NCI-H82 treated with DMSO at 0.1 percent for 48 hours (cell line): ENCODE data around the gene CREB3L2.
"Not testable (repeated sequence)": the region's sequence is repeated elsewhere in the genome, so short reads cannot be mapped to it uniquely, and the experiment has no call there.

ENCODE experiments used
- DNase-seq: peaks from one replicate; lab custom pipeline; 2025; ENCODE audit not compliant: unreplicated experiment; lab: John Stamatoyannopoulos, UW

The CREB3L2 gene

DNA sequence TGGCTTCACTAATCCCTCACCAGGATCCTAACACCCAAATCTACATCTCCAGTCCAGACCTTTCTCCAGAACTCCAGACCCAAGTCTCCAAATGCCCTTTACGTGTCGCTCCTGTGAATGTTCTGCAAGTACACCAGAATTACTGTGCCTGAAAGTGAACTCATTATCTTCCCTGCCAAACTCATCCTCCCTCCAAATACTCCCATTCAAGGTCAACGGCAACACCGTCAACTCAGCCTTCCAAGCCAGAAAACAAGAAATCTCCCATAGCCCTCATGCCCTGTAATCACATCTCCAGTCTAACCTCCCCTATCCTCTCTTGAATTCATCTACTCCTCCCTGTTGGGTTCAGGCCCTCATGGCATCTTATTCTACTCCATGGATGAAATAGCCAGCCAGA is 12.3 kb downstream of the CREB3L2 start:
- no peak for DNase-seq

GRCh38 chr7:137989094-137989493 is 12.8 kb downstream of the CREB3L2 start:
- no peak for DNase-seq

GRCh38 chr7:137987968-137988367 is 13.9 kb downstream of the CREB3L2 start:
- DNase-seq: no peak

- DNase-seq: no peak
These were observed 14.3 kb downstream of the CREB3L2 start for GRCh38 chr7:137987563-137987962.

DNA sequence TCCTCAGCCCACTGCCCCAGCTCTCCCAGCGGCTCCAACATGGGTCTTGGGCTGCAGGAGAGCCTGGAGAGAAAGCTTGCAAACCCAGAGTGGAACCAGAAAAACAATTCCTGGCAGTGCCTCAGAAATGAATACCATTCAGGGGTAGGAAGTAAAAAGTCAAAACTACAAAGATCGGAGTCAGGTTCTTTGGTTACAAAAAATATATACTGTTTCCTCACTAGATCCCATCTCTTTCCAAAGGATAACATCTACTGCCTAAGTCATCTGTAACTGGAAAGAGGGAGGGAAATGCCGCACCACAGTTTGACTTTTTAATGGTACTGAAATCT is 14.9 kb downstream of the CREB3L2 start:
- no peak for DNase-seq

DNA sequence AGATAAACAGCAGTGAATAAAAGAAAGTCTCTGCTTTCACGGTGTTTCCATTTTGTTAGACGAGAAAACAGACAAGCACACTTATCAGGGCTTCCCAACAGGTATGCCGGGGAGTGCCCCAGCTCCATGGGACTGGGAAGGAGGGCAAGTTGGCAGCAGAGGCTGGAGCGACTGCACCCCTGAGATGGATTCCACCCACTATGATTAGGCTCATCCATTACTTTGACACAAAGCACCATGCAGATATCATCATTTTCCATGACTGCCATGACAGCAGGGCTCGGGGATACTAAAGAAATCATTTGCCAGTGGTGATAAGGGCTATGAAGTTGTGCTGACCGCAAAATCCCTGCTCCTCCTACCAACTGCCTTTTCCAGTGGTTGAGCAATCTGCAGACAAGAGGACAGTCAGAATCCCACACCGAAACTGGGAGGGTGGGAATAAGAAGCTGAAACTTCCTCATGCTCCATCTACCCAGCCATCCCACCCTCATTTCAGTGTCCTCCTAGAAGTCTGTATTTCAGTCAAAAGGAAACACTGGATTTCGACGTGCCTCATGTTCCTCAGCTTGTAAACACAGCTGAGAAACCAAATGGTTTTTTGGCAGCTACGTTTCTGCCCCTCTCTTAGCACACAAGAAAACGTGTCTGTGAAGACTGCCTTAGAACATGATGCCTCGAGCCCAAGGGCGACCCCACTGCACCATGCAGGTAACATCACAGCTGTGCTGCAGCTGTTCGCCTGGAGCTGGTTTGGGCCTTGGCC is 15.5 kb downstream of the CREB3L2 start:
- DNase-seq: no peak

GRCh38 chr7:137985897-137986251 is 16.0 kb downstream of the CREB3L2 start:
- no peak for DNase-seq

DNA sequence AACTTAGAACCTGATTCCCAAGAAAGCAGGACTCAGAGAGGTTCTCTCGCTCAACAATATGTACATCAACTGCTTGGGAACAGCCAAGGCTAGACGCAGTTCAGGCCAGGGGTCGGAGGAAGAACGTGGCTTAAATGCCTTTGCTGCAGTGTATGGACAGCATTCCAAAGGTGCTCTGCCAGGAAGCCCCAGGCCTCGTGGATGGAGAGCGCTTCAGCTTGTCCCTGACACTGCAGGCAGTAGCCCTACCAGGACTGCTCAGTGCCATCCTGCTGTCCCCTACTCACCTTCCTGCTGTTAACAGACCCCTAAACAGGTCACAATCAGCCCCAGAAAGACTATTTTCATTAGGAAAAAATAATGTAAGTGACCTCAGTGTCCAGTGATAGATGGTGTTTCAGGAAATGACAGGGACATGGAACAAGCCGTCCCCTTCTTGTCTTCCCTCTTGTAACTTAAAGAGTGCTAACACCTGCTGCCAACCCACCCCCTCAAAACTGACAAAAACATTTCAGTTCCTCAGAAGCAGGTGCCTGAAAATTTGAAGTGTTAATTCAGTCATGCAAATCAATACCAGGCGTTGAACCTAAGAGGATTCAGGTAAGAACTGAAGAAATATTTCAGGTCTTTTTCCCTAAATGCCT is 16.5 kb downstream of the CREB3L2 start:
- DNase-seq: no peak

- DNase-seq: no peak
These were observed 17.5 kb downstream of the CREB3L2 start for GRCh38 chr7:137984181-137985041.

GRCh38 chr7:137983323-137984008 is 18.4 kb downstream of the CREB3L2 start:
- no peak for DNase-seq

DNA sequence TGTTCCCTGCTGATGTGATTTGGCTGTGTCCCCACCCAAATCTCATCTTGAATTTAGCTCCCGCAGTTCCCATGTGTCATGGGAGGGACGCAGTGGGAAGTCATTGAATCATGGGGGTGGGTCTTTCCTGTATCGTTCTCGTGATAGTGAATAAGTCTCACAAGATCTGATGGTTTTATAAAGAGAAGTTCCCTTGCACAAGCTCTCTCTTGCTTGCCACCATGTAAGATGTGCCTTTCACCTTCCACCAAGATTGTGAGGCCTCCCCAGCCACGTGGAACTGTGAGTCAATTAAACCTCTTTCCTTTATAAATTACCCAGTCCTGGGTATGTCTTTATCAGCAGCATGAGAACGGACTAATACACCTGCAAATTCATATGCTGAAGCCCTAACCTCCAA is 19.5 kb downstream of the CREB3L2 start:
- not testable (repeated sequence) for DNase-seq

DNA sequence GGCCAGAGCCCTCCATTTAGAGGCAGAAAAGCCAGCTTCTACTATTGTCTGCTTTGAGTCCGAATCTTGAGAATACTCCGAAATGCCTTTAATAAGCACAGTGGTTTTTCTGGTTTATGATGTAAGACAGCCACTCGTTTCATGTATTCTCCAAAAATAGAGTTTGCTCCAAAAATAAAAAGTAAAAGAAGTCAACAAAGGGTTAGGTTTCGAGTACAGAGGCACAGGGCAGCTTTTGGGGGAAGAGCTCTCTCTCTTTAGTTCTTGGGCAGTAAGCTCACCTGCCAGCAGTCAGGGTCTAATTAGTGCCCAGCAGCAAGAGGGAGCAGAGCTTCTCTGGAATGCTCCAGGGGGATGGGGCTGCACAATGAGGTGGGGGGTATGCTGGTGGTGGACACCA is 20.2 kb downstream of the CREB3L2 start:
- DNase-seq: no peak

DNA sequence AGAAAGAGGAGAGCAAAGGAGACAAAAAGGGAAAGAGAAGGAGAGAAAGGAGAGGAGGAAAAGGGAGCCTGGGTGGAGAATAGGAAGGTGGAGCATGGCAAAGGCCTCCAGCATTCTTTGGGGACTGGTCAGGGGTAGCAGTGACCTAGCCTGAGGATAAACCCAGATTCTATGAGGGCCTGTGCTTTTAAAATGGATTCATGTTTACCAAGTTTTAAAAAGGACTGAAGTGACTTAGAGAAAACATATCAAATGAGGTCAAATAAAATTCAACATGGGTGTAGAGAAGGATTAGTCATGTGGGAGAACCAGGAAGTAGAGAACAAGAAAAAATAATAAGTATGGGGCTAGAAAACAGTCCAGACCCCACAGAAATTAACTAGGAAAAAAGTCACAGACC is 20.7 kb downstream of the CREB3L2 start:
- no peak for DNase-seq

DNA sequence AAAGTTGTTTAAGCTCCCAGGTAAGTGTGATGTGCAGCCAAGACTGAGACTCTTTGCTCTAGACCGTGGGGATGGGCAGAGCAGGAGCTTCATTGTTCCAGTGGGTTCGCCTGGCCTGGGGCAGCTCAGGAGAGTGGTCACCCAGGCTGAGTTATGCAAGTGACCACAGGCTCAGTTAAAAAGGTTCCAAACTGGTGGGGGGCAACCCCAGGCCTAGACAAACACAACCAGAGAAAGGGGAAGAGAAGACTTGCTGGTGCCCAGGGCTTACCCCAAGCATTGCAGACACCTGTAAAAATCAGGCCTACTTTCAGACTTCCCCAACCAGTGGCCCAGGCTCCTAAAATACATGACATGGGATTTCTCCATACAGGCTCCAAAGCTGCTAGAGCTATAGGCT is 21.6 kb downstream of the CREB3L2 start:
- DNase-seq: no peak

DNA sequence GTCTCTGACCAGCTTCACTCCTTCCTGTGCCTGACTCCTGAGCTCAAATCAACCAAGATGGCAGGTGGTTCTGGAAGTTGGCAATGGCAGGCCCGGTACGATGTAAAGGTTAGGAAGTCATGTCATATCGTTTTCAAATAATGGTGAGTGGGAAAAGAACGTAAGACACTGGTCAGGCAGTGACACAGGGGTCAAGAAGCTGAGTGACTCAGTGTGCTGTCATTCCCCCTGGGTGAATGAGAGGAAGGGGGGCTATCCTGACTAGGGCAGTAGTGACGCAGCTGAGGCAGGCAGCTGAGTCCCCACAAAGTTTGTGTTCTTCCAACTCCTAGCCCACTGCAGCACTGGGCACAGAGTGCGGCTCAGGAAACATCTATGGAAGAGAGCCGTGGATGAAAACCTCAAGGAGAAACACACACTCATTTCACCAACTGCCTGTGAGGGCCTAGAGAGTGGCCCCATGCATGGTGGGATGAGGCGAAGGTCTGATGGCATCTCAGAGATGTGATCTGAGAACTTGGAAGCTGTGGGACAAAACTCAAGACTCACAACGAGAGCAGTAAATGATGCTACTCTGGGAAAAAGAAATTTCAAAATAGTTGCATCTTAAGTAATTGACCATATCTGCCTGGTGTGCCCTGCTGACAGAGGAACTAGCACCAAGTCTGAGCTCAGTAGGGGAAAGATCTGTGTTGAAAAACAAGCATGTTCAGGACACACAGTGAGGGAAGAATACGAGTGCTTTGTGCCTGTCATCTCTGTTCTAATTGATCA is 23.2 kb downstream of the CREB3L2 start:
- DNase-seq: no peak

- no peak for DNase-seq
These were observed 24.7 kb downstream of the CREB3L2 start for GRCh38 chr7:137977173-137977572.

DNA sequence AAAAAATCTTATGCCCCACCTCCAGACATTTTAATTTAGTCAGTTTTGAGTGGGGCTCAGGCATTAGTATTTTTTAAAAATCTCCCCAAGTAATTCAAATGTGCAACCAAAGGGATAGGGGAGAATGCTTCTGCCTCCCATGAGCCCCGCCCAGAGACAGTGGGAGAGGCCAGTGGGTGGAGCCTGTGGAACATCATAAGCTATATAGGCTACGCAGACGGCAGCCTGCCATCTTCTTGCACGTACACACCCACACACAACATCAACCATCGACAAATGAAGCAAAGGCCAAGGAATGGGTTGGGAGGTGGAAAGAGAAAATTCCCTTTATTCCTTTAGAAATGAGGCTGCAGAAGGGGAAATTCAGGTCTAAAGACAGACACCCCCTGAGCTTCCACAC is 25.2 kb downstream of the CREB3L2 start:
- DNase-seq: no peak

GRCh38 chr7:137976232-137976631 is 25.7 kb downstream of the CREB3L2 start:
- no peak for DNase-seq

GRCh38 chr7:137975768-137976167 is 26.1 kb downstream of the CREB3L2 start:
- no peak for DNase-seq

GRCh38 chr7:137975221-137975620 is 26.7 kb downstream of the CREB3L2 start:
- no peak for DNase-seq

GRCh38 chr7:137974766-137975165 is 27.1 kb downstream of the CREB3L2 start:
- DNase-seq: no peak
